ENCODE data around the gene KRABD2.
"Not testable (repeated sequence)": the region's sequence is repeated elsewhere in the genome, so short reads cannot be mapped to it uniquely, and the experiment has no call there.

The KRABD2 gene

DNA sequence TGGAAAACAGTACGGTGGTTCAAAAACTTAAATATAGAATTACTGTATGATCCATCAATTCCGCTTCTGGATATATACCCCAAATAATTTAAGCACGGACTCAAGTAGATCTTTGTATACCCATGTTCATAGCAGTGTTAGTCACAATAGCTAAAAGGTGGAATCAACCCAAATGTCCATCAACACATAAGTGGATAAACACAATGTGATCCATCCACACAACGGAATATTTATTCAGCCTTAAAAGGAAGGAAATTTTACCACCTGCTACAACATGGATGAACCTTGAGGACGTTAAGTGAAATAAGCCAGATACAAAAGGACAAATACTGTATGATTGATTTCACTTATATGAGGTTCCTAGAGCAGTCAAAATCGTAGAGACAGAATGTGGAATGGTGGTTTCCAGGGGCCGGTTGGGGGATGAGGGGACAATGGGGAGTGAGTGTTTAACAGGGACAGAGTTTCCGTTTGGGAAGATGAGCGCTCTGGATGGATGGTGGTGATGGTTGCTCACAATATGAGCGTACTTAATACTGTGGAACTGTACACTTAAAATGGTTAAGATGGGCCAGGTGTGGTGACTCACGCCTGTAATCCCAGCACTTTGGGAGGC is 26.5 kb upstream of the KRABD2 start:
- TF ChIP-seq, protein P1, sequence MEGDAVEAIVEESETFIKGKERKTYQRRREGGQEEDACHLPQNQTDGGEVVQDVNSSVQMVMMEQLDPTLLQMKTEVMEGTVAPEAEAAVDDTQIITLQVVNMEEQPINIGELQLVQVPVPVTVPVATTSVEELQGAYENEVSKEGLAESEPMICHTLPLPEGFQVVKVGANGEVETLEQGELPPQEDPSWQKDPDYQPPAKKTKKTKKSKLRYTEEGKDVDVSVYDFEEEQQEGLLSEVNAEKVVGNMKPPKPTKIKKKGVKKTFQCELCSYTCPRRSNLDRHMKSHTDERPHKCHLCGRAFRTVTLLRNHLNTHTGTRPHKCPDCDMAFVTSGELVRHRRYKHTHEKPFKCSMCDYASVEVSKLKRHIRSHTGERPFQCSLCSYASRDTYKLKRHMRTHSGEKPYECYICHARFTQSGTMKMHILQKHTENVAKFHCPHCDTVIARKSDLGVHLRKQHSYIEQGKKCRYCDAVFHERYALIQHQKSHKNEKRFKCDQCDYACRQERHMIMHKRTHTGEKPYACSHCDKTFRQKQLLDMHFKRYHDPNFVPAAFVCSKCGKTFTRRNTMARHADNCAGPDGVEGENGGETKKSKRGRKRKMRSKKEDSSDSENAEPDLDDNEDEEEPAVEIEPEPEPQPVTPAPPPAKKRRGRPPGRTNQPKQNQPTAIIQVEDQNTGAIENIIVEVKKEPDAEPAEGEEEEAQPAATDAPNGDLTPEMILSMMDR (conservative IDR thresholded peaks at IDR 0.05): no peak

DNA sequence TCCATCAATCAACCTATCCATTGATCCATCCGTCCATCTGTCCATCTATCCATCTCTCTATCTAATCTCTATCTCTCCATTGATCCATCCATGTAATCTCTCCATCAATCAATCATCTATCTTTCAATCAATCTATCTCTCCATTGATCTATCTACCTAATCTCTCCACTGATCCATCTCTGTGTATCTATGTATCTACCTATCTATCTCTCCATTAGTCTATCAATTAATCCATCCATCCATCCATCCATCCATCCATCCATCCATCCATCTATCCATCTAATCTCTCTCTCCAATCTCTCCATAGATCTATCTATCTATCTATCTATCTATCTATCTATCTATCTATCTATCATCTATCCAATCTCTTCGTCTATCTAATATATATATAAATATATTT is 24.6 kb upstream of the KRABD2 start:
- no peak overlapping the region for H3K27ac ChIP-seq
- TF ChIP-seq, protein P1 (conservative IDR thresholded peaks at IDR 0.05): no peak

More for the DNA sequence above, 26.5 kb upstream of the KRABD2 start:
- no peak overlapping the region for H3K27ac ChIP-seq

DNA sequence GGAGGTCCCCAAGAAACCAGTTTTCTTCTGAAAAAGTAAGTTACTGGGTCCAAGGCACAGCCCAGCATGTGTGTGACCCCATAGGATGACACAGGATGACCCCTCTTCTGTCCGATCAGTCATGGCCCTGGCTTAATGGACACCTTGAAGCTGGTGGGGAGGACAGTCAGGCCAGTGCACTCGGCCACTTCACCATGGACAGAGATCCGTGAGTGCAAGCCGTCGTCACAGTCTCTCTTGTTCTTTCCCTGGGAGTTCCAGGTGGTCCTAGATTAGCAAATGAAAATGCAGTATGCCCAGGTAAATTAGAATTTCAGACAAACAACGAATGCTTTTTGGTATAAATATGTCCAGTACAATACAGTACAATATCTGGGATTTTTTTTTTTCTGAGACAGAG is 22.5 kb upstream of the KRABD2 start:
- H3K27ac ChIP-seq: no peak overlapping the region
- TF ChIP-seq, protein P1 (conservative IDR thresholded peaks at IDR 0.05): no peak

GRCh38 chr17:8397636-8398035 is 21.1 kb upstream of the KRABD2 start, which contains the start of gene RNF222:
Gene RNF222 (minus strand): TSS chr17:8397827. CDS start chr17:8393461, 4,366 bp downstream.
- TF ChIP-seq, protein P1 (conservative IDR thresholded peaks at IDR 0.05): no peak
- peak within 1 kb of the TSS; percentile 39; the same call in 1 of the 2 replicates for H3K27ac ChIP-seq

DNA sequence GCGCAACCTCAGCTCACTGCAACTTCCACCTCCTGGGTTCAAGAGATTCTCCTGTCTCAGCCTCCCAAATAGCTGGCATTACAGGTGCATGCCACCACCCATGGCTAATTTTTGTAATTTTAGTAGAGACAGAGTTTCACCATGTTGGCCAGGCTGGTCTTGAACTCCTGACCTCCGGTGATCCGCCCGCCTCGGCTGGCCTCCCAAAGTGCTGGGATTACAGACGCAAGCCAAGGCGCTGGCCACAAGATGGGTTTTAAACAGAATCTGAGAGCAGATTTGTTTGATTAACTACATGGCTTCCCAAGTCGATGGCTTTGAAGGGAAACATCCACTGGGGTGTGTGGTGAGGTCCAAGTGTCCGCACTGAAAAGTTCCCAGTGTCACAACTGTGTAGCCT is 18.0 kb upstream of the KRABD2 start:
- H3K27ac ChIP-seq: not testable (repeated sequence)

- TF ChIP-seq, protein P1 (conservative IDR thresholded peaks at IDR 0.05): no peak
- no peak overlapping the region for H3K27ac ChIP-seq
Observed at GRCh38 chr17:8393470-8394231, 17.1 kb upstream of the KRABD2 start.

- no peak overlapping the region for H3K27ac ChIP-seq
- TF ChIP-seq, protein P1 (conservative IDR thresholded peaks at IDR 0.05): no peak
Observed at GRCh38 chr17:8392674-8393469, 16.4 kb upstream of the KRABD2 start.
